ENCODE data around the gene DDIT4.
A peak's percentile ranks its signal among the peaks of the same experiment; 100 is the strongest.
"Not testable (repeated sequence)": the region's sequence is repeated elsewhere in the genome, so short reads cannot be mapped to it uniquely, and the experiment has no call there.

DDIT4 gene

GRCh38 chr10:72296829-72297280, 23.1 kb downstream of the DDIT4 start:
- not testable (repeated sequence) for DNase-seq (ENCODE audit: low spot score)

- DNase-seq (ENCODE audit: low spot score): peak; percentile 73
Measured at GRCh38 chr10:72297281-72297804, 23.6 kb downstream of the DDIT4 start.

- DNase-seq (ENCODE audit: low spot score): peak; percentile 99
Measured at GRCh38 chr10:72297805-72298591, 24.3 kb downstream of the DDIT4 start.

DNA sequence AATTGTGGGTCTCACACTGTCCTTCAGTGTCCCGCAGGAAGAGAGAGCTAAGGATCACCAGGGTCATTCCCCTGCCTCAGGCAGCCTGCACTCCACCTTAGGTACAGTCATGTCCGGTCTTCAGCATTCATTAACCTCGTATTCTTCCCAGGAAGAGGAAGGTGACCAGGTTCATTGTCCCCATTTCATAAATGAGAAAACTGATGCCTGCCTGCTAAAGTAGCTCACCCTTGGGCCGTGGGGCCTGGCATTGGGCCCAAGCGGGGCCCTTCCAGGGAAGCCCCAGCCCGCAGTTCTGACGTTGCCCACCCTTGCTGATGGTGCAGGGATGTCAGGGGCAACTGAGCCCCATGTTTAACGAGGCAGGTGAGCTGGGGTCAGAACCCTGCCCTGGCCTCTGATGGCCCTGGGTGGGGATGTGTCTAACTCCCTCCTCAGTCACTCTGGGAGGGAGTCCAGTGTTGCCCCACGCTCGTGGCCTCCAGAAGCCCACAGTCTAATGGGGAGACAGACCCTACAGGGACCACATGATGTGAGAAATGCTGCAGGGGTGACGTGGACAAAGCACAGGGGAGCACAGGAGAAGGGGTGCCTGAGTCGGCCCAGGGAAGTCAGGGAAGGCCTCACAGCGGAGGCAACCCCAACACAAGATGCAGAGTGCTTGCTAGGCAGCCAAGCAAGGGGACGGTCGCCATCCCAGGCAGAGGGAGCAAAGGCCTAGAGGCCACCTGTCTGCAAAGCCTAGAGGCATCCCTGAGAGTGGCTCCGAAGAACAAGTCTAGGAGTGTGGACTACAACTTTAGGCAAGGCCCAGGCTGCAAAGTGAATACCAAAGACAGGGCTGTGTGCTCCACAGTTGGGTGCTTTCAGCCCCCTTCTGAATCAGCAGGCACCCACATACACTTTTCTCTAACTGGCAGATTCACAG, 25.1 kb downstream of the DDIT4 start:
- no peak for DNase-seq (ENCODE audit: low spot score)

- no peak for DNase-seq (ENCODE audit: low spot score)
Measured at GRCh38 chr10:72303424-72304128, 29.9 kb downstream of the DDIT4 start.

GRCh38 chr10:72306215-72306760, 32.6 kb downstream of the DDIT4 start:
- no peak for DNase-seq (ENCODE audit: low spot score)

- DNase-seq (ENCODE audit: low spot score): not testable (repeated sequence)
Measured at GRCh38 chr10:72307711-72308110, 34.0 kb downstream of the DDIT4 start.

DNA sequence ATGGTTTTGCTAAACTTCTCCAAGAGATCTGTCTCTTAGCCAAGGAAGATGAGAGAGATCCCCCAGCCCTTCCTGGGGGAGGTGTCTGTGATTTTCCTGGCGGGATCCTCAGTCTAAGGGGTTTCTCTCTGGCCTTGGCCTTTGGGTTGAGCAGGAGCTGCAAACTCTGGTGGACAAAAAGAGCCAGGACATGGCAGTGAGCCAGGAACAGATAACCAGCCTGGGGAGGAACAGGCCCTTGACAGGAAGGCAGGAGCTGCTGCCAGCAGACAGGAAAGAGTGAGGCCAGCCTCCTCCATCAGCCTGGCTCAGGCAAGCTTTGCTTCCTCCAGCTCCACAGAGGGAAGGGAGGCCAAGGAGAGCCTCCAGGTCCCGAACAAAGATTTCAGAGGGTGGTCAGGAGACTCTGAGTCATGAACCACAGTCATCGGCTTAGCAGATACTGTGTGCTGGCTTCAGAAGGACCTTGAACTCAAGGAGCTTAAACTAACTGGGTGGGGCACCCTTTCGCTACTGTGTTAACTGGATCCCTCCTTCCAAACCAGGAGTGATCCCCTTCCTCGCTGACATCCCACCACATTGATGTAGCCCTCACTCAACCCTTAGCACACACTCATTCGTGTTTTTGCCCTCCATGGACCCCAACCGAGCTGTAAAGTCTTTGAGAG, 34.7 kb downstream of the DDIT4 start:
- DNase-seq (ENCODE audit: low spot score): no peak

DNA sequence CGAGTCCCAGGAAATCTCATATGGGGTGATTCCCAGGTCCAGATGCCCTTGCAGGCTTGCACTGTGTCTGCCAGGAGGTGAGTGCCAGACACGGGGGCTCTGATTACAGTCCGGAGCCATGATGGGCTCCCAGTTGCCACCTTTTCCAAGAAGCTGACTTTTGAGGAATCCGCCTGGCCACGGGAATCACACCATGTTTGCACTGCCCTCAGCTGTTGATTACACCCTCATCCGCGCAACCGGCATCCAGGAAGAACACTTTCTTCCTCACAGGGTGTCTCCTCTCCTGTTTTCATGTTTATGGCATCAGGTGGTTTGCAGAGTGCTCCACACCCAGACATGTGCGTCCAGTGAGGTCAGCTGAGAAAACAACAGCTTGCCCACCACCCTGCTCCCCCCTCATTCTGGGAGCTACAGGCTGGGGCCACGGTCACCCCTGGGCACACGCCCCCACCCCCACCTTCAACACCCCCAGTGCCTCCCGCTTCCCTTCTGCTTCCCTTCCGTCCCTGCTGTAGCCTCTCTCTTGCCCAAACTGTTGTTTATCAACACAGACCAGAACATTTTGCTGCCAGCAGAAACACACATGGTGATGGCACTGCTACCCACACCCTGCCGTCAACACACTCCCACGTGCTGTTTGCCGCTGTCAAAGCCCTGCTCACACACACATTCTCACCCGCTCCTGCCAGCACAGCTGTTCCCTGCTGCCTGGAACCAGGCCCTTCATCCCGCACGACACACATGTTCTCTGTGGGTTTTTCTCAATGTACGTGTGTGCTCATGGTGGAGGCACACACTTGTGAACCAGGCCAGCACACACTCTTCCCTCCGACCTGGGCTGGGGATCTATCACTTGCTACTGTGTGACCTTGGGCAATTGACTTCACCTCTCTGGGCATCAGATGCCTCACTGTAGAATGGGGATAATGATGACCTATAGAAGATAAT, 35.8 kb downstream of the DDIT4 start:
- peak; percentile 90 for DNase-seq (ENCODE audit: low spot score)

DNA sequence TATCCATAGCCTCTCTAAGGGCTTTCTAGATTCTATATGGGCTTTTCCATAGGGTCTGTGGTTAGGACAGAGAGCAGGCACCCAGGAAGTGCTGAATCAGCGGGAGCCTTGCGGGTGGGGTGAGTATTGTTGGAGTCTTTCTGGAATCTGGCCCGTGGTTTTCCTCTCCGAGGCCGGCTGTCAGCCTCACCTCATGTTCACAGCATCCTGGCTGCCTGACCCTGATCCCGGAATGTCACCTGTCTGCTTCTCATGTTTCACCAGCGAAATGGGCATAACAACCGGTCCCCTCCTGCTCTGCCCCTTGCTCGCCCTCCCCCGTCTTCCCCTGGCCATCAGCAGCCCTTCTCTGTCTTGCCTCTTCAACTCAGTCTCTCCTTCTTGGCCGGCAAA, 36.5 kb downstream of the DDIT4 start:
- no peak for DNase-seq (ENCODE audit: low spot score)

DNA sequence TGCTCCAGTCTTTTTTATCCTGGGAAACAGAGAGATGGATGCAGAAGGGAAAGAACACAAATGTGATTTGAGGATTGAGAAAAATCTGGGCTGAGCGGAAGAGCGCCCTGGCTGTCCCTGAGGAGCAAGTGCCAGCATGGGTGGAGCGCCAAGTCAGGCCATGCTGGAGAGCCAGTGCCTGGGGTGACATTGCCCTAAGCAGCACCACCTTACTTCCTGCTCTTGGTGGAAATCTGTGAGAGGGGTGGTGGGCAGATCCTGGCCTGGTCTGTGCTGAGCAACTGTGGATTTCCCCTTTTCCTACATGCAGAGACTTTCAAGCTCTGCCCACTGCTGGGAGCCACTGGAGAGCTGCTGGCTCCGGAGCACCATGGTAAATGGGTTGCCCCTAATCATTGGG, 36.9 kb downstream of the DDIT4 start:
- no peak for DNase-seq (ENCODE audit: low spot score)

- DNase-seq (ENCODE audit: low spot score): no peak
Measured at GRCh38 chr10:72311667-72312066, 37.9 kb downstream of the DDIT4 start.

- DNase-seq (ENCODE audit: low spot score): no peak
Measured at GRCh38 chr10:72312865-72313391, 39.2 kb downstream of the DDIT4 start.

GRCh38 chr10:72314263-72314662, 40.5 kb downstream of the DDIT4 start:
- DNase-seq (ENCODE audit: low spot score): no peak

- DNase-seq (ENCODE audit: low spot score): no peak
Measured at GRCh38 chr10:72315054-72315453, 41.3 kb downstream of the DDIT4 start.

DNA sequence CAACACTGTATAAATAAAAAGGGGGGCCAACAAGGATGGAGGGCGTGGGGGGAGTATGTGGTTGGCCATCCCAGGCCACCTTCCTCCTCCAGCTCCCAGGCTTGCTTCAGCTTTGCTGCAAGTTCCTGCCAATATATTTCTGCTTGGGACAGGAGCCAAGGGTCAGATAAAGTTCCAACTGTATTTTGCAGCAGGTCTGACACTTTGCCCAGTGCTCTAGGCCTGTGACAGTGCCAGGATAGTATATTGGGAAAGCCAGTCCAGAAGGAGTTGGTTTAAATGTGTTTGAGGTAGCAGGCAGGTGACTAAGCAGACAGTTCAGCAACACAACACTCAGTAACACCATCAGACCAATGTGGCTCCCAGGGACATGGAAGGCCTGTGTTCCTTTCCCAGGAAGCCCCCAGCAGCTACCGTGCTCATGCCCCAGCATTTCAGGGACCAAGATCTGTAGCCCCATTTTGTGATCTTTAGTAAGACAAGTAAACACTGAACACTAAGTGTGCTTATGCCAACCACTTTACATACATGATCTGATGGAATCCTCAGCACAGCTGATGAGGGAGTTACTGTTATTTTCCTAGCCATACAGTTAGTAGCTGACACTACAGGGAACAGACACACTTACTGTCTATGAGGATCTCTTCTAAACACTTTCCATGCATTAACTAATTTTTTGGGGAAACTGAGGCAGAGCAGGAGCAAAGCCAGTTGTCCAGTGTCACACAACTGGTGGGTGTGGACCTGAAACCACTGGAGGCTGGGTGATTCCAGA, 42.1 kb downstream of the DDIT4 start:
- DNase-seq (ENCODE audit: low spot score): no peak

- no peak for DNase-seq (ENCODE audit: low spot score)
Measured at GRCh38 chr10:72316386-72316700, 42.6 kb downstream of the DDIT4 start.

DNA sequence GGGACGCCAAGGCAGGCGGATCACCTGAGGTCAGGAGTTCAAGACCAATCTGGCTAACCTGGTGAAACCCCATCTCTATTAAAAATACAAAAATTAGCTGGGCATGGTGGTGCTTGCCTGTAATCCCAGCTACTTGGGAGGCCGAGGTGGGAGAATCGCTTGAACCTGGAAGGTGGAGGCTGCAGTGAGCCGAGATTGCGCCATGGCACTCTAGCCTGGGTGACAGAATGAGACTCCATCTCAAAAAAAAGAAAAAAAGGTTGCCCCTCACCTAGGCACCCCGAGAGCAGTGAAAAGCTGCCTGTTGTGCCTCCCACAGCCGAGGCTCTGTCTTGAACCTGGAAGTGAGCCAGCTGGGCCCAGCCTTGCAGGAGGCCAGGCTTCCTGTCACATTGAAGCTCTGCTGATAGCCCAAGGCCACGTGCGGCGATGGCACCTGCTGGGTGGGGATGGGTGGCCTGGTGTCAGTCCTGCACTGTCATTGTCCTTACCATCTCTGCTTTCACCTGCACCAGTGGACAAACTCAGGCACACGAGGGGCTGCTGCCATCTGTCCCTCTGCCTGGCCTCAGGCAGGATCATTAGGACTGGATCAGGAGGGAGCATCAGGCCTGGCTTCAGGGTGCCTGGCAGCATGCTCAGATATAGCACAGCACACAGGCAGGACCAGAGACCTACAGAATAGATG, 43.2 kb downstream of the DDIT4 start:
- DNase-seq (ENCODE audit: low spot score): peak; percentile 67
